Measurements from ENCODE around the gene ZNF653. TPM values are rescaled to one million over a fixed set of nuclear protein-coding genes. Genes with fewer than 3 reads are reported as not detected.
A peak's percentile ranks its signal among the peaks of the same experiment; 100 is the strongest.

The ZNF653 gene
- total RNA-seq, 1 experiment from 2014 or later, result 10.3 TPM

GRCh38 chr19:11505504-11506100, at the start of gene ZNF653 (continued):
- TF ChIP-seq STAT6 (CRISPR knock-in tag; conservative IDR thresholded peaks at IDR 0.05; ENCODE audit: low read depth), result no peak
- no peak for TF ChIP-seq CREB1 (CRISPR knock-in tag; IDR thresholded peaks at IDR 0.05)
- TF ChIP-seq GABPB1 (CRISPR knock-in tag; IDR thresholded peaks at IDR 0.05), result peak; percentile 46; the same call in 1 of the 2 replicates
- TF ChIP-seq ZNF263 (CRISPR knock-in tag; IDR thresholded peaks at IDR 0.05; ENCODE audit: low read depth), result no peak
- TF ChIP-seq PRRX2 (CRISPR knock-in tag; IDR thresholded peaks at IDR 0.05), result peak; percentile 40; the same call in 1 of the 2 replicates
- TF ChIP-seq ATF1 (CRISPR knock-in tag; IDR thresholded peaks at IDR 0.05), result peak; percentile 84; the same call in 1 of the 2 replicates
- no peak for TF ChIP-seq ZNF396 (CRISPR knock-in tag; IDR thresholded peaks at IDR 0.05; ENCODE audit: borderline replicate concordance)
- TF ChIP-seq ATF3 (CRISPR knock-in tag; conservative IDR thresholded peaks at IDR 0.05), result no peak
- TF ChIP-seq NR3C1 (CRISPR knock-in tag; conservative IDR thresholded peaks at IDR 0.05; ENCODE audit: low read depth), result no peak
- no peak for TF ChIP-seq CBFB (CRISPR knock-in tag; IDR thresholded peaks at IDR 0.05; ENCODE audit: low read depth)
- TF ChIP-seq MXD4 (CRISPR knock-in tag; IDR thresholded peaks at IDR 0.05; ENCODE audit: borderline replicate concordance), result no peak
- TF ChIP-seq ELF4 (CRISPR knock-in tag; IDR thresholded peaks at IDR 0.05; ENCODE audit: low read depth), result no peak
- TF ChIP-seq TCF7 (CRISPR knock-in tag; IDR thresholded peaks at IDR 0.05; ENCODE audit: low read depth), result no peak
- TF ChIP-seq E2F4 (CRISPR knock-in tag; IDR thresholded peaks at IDR 0.05; ENCODE audit: borderline replicate concordance, low read depth), result no peak
- TF ChIP-seq GTF2I (CRISPR knock-in tag; conservative IDR thresholded peaks at IDR 0.05), result no peak
- peak; percentile 92 for TF ChIP-seq ZNF416 (CRISPR knock-in tag; IDR thresholded peaks at IDR 0.05)
- peak; percentile 55 for TF ChIP-seq FOXK1 (CRISPR knock-in tag; IDR thresholded peaks at IDR 0.05)
- TF ChIP-seq ZNF671 (CRISPR knock-in tag; IDR thresholded peaks at IDR 0.05), result peak; percentile 79; the same call in 1 of the 2 replicates
- TF ChIP-seq TEAD4 (CRISPR knock-in tag; IDR thresholded peaks at IDR 0.05), result no peak
- 0 out of 2 replicates have a peak, but pooled peaks have one; percentile 28 for TF ChIP-seq ZBTB21 (CRISPR knock-in tag; IDR thresholded peaks at IDR 0.05; ENCODE audit: borderline replicate concordance)
- TF ChIP-seq ETV6 (CRISPR knock-in tag; IDR thresholded peaks at IDR 0.05), result peak; percentile 47; the same call in 1 of the 2 replicates
- TF ChIP-seq HMGXB4 (CRISPR knock-in tag; IDR thresholded peaks at IDR 0.05), result no peak; the same call in 1 of the 2 replicates
- no peak for TF ChIP-seq TP53 (CRISPR knock-in tag; IDR thresholded peaks at IDR 0.05)
- no peak for TF ChIP-seq CDX4 (CRISPR knock-in tag; IDR thresholded peaks at IDR 0.05; ENCODE audit: borderline replicate concordance)
- no peak for TF ChIP-seq ZNF532 (CRISPR knock-in tag; IDR thresholded peaks at IDR 0.05; ENCODE audit: borderline replicate concordance)
- TF ChIP-seq FOXJ3 (CRISPR knock-in tag; IDR thresholded peaks at IDR 0.05; ENCODE audit: borderline replicate concordance), result no peak
- no peak for TF ChIP-seq ZNF317 (CRISPR knock-in tag; IDR thresholded peaks at IDR 0.05; ENCODE audit: borderline replicate concordance, low read depth)
- peak; percentile 18; the same call in 1 of the 2 replicates for TF ChIP-seq USF2 (CRISPR knock-in tag; IDR thresholded peaks at IDR 0.05)
